Right ventricle myocardium inferior (tissue), 1 donor: ENCODE measurements around the gene CREBBP. TPM values are rescaled to one million over a fixed set of nuclear protein-coding genes. Genes with fewer than 3 reads are reported as not detected.

Experiments
- ATAC-seq: fragments of 200-7000 bp; cut with Tn5 transposase; one replicate; pipeline ENCODE4 v1.9.1; 2020; ENCODE audit warnings: mild to moderate bottlenecking, moderate library complexity
- DNase-seq: peaks from one replicate; pipeline ENCODE4 v3.0.0; 2021; ENCODE audit errors: missing footprints
- intact Hi-C: fragments of 100-400 bp; cut with DNase I; formaldehyde crosslinking; loops from one replicate; pipeline ENCODE4 v1.11.0; 2022
- total RNA-seq: library from RNA; stranded (reverse); fragmentation: NEBNext Ultra II Directional; extraction: Animal tissue kit (Norgen Biotek cat#: 25700); gene quantifications from one replicate; pipeline ENCODE4 v1.2.1, GENCODE V29; 2021
- donor health status: DM: no; HTN: yes; CAD: no; lungs with severe emphysema.

Gene CREBBP
- total RNA-seq, 1 donor from 2014 or later = 38.0 TPM

DNA sequence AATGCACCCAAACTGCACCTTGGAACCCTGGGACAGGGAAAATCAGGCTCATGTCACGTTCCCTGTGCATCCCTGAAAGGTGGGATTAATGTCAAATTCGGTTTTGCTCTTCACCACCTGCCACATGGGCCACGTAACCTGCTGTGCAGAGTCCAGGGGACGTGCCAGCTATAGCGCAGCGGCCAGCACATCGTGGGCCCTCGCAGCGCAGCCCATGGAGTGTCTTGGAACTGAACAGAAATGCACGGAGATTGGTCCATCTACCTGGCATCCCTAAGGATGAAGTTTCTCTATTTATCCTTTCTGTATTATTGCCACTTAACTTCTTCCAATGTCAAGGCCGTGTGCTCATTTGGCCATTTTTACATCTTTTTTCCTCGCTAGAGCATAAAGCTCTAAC lies 95.1 kb downstream of the CREBBP start:
- DNase-seq = no peak
- no peak for ATAC-seq
- intact Hi-C loops = no loop called here

DNA sequence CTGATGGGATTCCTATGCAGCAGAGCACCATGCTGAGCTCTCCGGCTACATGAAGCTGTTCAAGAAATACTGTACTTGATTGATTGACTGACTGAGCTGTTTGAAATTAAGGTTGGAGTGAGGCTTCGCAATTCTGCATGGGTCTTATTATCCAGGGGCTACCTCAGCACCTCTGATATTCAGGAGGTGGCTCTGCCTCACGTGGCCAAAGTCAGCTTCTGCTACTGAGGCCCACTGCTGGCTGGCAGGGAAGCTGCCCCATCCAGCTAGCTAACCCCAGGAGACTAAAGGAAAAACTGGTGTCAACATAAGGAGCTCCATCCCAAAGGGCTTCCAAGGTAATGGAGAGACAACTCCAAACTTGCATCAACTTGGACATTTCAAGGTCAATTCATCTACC lies 97.0 kb downstream of the CREBBP start:
- no peak for ATAC-seq
- intact Hi-C loops = no loop called here
- no peak for DNase-seq

- ATAC-seq (no peak), DNase-seq (no peak)
- intact Hi-C loops = no loop called here
These were observed 97.9 kb downstream of the CREBBP start for GRCh38 chr16:3782566-3782965.

GRCh38 chr16:3781421-3781820 lies 99.1 kb downstream of the CREBBP start:
- ATAC-seq (no peak), DNase-seq (no peak)
- intact Hi-C loops = no loop called here

- ATAC-seq (peak; percentile 45), DNase-seq (no peak)
- intact Hi-C loops = no loop called here
These were observed 99.9 kb downstream of the CREBBP start for GRCh38 chr16:3780570-3780969.

DNA sequence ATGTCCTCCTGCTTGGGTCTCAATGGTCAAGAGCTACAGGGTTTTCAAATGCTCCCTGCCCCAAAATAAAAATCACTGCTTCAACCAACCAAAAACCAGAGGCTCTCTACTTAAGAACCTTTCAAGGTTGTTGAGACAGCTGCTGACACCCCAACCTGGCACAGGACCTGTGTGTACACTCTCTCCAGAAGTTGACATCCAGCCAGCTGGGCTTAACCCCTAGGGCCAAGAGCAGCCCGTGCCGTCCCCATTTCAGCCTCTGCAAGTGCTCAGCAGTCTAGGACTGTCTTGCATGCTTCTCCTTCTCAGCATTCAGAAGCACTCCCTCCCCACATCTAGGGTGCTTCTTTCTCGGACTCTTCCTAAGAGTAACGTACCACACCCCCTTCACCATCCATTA lies 104.2 kb downstream of the CREBBP start:
- intact Hi-C loops = no loop called here
- no peak for ATAC-seq
- no peak for DNase-seq

DNA sequence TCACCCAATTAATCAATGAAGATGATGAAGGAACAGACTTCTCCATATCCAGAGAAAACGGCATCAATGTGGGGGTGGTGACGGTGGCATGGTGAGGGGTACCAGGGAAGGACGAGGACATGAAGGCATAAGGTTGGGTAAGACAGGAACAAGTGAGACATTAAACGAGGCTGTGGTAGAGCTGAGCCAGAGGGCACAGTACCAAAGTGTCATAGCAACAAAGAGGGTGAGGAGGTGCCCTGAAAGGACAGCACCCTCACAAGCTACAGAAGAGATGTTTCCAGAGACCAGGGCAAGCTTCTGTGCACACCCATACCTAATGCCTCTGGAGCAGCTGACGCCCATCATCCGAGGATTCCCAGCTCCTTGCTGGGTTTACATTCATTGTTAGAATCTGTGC lies 105.7 kb downstream of the CREBBP start:
- no peak for DNase-seq
- peak; percentile 77 for ATAC-seq
- intact Hi-C loops = loop anchor here (5.0 kb wide), 1 partner anchor 102 kb away; no protein-coding TSS in a partner anchor

- intact Hi-C loops = loop anchor here (5.0 kb wide), 1 partner anchor 103 kb away; no protein-coding TSS in a partner anchor
- no peak for DNase-seq
- peak; percentile 83 for ATAC-seq
These were observed 106.3 kb downstream of the CREBBP start for GRCh38 chr16:3774156-3774767.

GRCh38 chr16:3773663-3774062 lies 106.8 kb downstream of the CREBBP start:
- ATAC-seq (no peak), DNase-seq (no peak)
- intact Hi-C loops = loop anchor here (5.0 kb wide), 1 partner anchor 104 kb away; no protein-coding TSS in a partner anchor

DNA sequence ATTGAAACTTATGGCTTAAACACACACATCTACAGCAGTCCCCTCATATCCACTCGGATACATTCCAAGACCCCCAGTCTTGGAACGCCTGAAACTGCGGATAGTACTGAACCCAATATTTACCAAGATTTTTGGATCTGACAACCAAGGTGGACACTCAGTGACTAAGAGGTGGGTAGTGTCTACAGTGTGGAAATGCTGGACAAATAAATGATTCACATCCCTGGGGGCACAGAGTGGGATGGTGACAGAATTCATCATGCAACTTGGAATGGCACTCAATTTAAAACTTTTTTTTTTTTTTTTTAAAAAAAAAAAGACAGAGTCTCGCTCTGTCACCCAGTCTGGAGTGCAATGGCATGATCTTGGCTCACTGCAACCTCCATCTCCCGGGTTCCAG lies 109.0 kb downstream of the CREBBP start:
- ATAC-seq = no peak
- intact Hi-C loops = loop anchor here (5.0 kb wide), 1 partner anchor 106 kb away; no protein-coding TSS in a partner anchor
- DNase-seq = no peak

DNA sequence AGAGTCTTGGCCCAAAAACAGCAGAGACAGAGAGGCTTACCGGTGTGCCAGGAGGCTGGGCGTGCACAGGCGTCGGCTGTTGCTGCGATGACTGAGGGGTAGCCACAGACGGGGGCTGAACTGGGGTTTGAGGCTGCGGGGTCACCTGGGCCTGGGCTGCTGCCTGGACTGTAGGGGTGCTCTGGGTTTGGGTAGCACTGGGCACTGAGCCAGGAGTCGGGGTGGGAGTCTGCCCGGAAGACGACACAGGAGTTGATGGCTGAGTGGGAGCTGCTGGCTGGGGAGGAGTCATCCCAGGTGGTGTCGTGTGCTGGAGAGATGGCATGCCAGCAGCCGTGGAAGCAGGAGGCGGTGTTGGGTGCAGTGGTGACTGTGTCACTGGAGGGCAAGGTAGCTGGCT lies 110.0 kb downstream of the CREBBP start:
- ATAC-seq = no peak
- DNase-seq = no peak
- intact Hi-C loops = loop anchor here (5.0 kb wide), 1 partner anchor 107 kb away; no protein-coding TSS in a partner anchor

DNA sequence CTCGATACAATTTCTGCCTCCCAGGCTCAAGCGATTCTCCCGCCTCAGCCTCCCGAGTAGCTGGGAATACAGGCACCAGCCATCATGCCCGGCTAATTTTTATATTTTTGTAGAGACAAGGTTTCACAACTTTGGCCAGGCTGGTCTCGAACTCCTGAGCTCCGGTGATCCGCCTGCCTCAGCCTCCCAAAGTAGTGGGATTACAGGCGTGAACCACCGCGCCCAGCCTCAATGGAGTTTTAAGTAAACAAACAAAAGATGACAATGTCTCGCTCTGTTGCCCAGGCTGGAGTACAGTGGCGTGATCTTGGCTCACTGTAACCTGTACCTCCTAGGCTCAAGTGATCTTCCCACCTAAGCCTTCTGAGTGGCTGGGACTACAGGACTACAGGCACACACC lies 110.6 kb downstream of the CREBBP start:
- no peak for DNase-seq
- intact Hi-C loops = loop anchor here (5.0 kb wide), 1 partner anchor 107 kb away; no protein-coding TSS in a partner anchor
- no peak for ATAC-seq

DNA sequence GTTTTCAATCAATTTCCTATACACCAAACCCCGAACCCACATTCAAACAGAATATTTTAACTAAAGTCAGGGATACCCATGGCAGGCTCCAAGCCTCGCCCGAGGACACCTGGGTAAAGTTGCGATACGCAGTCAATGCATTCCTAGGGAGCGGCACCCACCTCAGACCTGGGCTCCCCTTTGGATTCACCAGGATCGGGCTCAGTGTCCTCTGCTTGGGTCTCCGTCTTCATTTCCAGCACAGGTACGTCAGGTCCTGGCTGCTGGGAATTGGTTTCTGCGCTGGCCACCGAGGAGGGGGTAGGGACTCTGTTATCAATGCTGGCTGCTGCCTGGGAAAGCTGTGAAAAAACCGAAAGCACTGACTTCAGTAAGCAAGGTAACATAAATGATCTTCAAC lies 111.5 kb downstream of the CREBBP start:
- DNase-seq (no peak), ATAC-seq (no peak)
- intact Hi-C loops = no loop called here

DNA sequence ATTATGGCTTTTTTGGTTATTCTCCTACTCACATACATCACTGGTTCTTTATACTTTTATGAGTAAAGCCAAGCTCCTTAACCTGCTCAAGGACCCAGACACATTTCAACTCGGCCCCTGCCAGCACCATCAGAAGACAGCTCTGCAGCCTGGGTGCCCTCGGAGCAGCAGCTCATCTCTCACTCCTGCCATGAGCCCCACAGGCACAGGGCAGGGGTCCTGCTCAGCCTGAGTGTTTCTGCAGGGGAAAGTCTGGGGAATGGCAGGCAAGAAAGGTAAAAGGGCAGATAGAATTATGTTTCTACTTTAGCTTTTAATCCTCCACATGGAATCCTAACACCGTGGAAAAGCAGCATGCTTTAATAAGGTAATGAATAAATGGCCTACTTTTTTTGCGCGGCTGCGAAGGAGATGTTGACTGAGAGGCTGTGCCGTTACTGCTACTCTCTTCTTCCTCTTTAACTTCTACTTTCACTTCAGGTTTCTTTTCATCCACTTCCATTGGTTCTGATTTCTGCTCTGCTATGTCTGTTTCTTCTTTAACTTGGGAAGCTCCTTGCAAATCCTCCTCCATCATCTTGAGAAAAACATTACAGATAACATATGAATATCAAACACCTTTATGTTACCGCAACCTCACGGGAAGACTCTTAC lies 113.1 kb downstream of the CREBBP start:
- ATAC-seq (no peak), DNase-seq (no peak)
- intact Hi-C loops = no loop called here

DNA sequence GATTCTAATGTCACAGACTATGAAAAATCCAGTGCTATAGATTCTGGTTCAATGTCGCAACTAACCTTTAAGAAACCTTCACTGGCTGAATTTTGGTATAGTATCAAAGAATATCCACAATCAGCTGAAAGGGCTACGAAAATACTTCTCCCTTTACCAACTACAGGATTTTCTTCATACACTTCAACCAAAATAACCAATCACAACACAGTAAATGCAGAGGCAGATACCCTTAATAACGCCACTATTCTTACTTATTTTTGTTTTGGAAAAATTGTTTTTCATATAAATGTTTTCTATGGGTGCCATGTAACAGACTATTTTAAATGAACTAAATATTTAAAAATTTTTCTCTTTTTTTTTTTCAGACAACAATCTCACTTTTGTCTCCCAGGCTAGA lies 114.3 kb downstream of the CREBBP start:
- DNase-seq (no peak), ATAC-seq (no peak)
- intact Hi-C loops = no loop called here

- intact Hi-C loops = no loop called here
- ATAC-seq = no peak
- DNase-seq = no peak
These were observed 116.1 kb downstream of the CREBBP start for GRCh38 chr16:3764409-3764808.

GRCh38 chr16:3762107-3762750 lies 118.3 kb downstream of the CREBBP start:
- intact Hi-C loops = no loop called here
- ATAC-seq (no peak), DNase-seq (no peak)

DNA sequence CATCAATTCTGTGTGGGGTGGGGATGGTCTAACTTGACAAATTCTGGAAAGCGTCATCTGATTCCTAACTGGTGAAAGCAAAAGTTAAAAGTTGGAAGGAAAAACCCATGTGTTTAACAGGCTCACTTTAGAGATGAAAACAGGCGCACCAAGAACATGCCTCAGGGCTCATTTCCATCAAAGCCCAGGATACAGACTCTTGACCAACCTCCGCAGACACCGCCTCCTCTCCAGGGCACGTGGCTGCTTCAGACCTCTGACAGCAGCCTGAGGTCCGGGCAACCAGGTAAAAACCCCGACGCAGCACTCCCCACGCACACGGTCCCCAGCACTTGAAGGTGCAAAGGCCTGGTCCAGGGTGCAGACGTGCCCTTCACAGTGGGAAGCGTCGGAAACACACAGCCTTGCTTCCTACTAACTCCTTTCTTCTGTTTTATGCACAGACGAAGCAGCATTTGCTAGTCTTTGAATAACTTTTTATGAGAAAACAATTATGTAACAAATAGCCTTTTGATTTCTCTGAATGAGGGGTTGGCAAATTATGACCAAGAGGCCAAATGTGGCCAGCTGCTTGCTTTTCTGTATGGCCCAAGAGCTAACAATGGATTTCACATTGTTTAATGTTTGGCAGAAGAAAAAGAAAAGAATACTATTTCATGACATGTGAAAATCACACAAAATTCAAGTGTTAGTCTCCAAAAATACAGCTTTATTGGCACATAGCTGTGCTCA lies 119.0 kb downstream of the CREBBP start:
- DNase-seq (no peak), ATAC-seq (no peak)
- intact Hi-C loops = no loop called here

- ATAC-seq = no peak
- DNase-seq = no peak
- intact Hi-C loops = no loop called here
These were observed 120.0 kb downstream of the CREBBP start for GRCh38 chr16:3760518-3760917.
